Stimulated activated CD4-positive, alpha-beta T cell treated with anti-CD3 and anti-CD28 coated beads, Interleukin-4, amount 100 ng/mL, for 48 hours (primary cell): ENCODE results near the gene OTX2.

Source experiments
- DNase-seq, 2 donors: peaks; one replicate each; pipeline ENCODE4 v3.0.0-alpha.2; 2020; ENCODE audit warnings: low read depth in 2 of 2

The OTX2 gene

DNA sequence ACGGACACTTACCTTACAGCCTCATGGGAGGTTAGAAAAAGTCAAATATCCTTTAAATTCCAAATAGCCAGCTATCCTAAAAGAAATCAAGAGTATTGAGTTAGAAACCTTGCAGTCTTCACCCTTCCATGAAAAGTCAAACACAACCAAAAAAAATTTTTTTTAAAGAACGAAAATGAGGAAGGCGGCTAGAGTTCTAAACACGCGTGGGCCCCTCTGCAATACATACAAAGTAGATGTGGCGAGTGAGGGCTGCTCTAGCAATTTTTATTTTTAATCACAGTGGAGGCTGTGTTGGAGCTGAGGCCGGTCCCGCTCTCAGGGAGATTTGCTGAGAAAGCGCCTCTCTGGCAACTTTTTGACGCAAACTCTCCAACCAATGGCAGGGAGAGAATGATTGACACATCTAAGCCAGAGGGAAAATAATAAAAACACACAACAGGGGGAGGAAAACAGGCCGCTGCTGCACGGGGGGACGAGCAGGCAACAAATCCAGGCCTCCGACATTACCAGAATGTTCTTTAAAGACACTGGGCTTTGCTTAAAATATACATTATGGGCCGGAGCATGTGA lies at the start of gene OTX2:
TSS of gene OTX2 (minus strand) at position 333 of the 573 bp plus-strand sequence. CDS start 5,023 bp downstream, outside the sequence.
- no peak for DNase-seq

DNA sequence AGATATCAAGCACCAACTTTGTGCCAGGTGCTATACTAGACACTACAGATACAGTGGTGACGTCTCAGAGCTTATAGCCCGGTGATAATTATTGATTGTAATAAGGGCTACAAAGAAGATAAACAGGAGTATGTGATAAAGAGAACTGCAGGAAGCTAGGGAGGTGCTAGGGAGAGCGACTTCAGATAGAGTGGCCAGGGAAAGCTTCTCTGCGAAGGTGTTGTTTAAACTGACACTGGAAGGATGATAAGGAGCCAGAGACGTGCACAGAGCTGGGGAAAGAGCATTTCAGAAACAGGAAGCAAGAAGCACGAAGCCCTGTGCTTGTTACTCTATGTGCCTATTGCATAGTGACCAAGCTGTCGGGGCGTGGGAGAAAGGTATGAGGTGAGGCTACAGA lies 48.1 kb upstream of the OTX2 start:
- DNase-seq = no peak

DNA sequence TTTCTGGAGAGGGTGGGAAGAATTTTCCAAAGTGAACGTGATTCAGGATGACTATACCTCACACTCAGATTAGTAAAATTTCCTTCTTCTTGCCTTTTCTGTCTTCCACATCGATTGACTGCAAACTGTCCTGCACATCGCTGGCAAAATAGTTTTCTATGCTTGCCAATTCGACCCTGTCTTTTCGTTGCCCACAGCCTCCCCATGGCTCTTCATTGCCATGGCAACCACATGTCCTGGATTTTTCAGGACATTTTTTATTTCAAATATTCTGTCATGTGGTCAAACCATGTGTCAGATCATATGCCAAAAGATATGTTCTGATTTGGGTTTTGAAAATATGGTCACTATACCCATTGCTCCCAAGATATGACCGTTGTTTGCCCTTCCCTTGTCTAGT lies 46.9 kb upstream of the OTX2 start:
- DNase-seq = no peak

DNA sequence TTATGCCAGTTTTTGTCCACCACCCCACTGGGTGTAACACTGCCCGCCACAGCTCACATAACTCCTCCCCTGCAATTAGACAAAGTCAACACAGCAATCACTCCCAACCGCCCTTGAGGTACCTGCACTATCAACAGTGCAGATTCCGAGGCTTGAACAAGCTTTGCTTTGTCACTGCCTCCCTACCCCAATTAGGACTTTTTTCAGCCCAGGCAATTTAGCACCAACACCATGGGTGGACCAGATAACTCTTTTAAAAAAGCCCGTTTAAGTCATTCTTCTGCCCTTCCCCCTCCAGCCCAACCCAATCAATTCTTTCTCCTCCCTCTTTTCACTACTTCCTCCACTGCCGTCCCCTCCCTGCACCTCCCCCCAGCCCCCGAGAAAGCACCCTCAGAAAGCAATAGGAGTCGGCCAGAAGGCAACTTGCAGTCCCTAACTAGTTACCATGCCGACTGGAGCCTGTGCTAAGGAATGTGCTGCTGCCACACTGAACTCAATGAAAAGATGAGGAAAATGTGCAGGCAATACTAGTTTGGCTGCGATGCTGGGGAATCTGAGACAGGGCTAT lies 45.7 kb upstream of the OTX2 start:
- DNase-seq = no peak

DNA sequence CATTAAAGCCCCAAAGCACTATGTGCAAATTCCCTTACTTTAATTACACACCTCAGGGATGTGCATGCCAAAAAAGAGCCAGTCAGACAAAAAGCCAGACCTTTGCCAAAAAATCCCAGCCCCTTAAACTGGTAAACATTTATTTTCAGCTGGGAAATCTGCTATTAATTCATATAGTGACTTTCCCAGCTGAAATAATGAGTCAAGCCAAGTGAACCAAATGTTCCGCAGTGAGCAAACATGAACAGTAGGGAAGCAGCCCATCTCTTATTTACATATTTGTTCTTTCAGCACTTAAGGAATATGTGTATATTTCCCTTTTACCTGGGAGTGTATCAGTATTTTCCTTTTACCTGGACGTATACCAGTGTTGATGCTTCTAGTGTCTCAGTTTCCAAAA lies 44.0 kb upstream of the OTX2 start:
- DNase-seq = no peak

DNA sequence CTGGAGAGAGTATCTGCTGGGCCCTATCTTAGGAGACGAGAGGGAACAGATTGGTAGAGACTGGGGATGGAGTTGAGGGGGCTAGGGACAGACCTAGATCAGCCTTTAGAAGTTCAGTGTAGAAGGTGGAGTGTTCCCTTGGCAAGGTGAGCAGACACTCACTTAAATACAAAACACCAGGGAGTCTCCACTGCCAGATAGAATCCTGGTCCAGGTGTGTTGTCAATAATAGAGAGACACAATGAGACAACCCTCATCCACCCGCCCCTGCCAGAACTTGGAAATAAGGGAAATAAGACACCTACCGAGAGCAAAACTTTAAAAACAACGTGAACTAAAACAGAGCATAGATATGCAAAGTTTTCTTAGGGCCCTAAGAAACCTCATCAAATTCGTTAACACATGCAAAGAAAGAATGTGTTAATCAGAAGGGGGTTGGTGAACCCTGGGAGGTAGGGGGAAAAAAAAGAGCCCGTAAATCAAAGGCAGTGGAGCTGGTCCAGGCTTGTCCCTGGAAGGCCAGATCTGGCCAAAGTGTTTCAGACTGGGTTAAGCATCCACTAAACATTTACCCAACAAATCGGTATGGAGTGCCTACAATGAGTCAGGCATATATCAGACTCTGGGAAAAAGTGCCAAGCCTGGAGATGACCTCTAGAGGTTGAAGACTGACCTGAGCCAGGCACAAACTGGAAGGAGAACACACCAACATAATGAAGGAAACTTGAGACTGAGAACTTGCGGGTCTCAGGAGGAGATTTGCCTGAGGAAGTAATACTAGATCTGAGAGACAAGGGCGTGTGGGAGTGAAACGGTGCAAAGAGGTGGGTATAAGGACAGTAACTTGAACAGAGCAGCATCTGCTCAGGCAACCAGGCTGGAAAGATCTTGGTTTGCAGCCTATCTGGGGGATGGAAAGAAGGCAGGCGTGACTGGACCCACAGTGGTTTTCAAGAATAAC lies 37.0 kb upstream of the OTX2 start:
- DNase-seq = no peak

DNA sequence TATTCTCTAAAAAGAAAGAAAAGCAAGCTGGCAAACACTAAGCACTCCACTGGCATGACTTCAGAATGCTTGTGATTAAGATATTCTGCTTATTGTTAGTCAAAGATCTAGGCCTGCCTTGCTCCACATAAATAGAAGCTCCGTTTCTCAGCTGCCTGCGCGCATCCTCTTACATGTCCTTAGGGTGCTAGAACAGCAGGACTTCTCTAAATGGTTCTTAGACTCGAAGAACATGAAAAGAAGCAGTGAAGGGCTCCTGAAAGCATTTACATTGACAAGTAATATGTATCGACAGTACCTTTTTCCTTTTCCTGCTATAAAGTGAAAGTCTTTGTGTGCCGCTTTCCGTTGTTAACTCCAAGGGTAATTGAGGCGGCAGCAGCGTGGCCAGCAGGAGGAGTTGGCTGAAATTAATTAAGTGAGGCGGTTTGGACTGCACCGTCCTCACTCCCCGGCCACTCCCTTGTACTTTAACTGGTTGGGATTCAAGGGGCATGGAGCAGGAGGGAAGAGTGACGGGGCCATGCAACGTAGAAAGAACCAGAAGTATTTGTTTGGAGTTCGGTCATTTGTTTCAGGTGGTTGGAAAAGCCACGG lies 34.2 kb upstream of the OTX2 start:
- no peak for DNase-seq

DNA sequence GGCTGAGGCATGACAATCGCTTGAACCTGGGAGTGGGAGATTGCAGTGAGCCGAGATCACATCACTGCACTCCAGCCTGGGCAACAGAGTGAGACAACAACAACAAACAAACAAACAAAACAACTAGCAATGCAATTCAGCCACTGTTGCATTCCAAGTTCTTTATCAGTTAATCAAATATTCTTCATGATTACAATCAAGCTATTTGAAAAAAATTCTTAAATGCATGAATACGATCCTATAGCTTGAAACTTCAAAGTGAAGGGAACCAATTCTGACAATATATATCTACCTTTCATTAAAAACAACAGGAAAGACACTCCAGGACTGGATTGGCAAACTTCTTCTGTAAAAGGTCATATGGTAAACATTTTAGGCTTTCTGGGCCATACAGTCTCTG lies 31.3 kb upstream of the OTX2 start:
- DNase-seq = no peak

DNA sequence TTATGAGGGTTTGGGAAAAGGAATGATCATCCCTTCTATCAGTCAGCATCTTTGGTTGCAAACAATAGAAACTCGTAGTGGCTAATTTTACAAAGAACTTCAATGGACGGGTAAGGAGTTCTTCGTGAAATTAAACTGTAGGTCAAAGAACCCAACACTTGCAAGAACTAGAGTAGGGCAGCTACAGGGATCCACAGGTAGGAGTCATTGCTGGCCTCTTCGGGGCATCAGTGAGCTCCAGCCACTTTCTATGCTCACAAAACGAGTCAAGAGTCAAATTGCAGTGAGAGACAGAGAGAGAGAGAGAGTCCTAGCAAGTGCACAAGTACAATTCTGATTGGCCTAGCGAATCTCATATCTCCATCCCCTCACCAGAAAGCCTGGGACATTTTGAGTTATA lies 29.9 kb upstream of the OTX2 start:
- DNase-seq = no peak

DNA sequence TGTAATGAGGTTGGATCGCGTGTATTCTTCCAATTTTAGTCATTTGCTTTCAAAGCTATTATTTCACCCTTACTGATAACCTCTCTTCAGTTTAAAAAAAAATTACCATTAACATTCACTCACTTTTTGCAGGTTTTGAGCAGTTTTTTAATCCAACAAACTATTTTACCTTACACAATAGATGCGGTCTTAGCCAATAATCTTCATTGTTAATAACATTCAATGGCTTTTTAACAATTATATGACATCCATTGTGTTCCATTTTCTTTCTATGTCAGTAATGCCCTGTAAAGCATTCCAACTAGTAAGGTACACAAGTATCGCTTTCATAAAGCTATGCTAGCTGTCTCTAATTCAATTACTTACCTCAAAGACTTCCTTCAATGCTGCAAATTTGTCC lies 18.9 kb upstream of the OTX2 start:
- no peak for DNase-seq

DNA sequence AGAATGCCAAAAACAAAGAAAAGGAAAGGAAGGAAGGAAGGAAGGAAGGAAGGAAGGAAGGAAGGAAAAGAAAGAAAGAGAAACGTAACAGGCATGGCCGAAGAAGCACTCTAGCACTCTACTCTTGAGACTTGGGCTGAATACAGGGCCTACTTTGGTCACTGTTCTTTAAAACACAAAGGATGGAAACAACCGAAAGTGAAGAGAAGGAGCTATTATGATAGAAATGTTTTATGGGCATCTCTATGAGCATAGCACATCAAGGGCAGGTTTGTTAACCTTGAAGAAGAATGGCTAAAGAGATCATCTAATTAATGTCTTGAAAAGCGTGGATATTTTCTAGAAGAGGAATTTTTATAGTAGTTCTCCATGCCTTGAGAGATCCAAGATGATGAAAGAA lies 15.9 kb upstream of the OTX2 start:
- DNase-seq = no peak

DNA sequence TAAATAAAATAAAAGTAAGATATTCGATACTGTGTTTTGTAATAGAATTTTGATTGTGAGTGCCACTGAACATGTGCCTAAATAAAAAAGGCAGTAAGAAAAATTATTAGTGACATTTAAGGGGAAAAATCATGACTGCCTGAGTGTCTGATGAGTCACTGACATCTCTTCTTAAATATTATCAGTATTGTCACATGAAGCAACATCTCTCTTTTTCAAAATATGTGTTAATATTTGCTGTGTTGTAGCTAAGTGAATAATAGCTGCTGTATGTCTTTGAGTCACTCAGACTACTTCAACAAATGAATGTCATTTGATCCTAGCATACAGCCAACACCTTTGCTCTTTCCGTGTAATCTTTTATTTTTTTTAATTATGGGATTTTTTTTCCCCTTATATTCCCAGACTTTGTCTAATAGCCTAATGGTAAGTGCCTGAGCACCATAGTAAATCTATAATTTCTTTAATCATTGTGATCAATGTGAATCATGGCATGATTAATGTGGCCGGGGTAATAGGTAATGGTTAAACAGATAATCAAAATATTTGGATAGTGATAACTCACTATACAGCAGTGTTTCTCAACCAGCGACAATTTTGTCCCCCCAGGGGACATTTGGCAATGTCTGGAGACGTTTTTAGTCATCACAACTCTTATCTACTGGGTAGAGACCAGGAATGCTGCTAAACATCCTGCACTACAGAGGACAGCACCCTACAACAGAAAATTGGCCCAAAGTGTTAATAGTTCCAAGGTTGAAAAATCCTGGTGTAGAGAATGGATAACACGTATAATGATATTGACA lies 11.7 kb upstream of the OTX2 start:
- DNase-seq = no peak

DNA sequence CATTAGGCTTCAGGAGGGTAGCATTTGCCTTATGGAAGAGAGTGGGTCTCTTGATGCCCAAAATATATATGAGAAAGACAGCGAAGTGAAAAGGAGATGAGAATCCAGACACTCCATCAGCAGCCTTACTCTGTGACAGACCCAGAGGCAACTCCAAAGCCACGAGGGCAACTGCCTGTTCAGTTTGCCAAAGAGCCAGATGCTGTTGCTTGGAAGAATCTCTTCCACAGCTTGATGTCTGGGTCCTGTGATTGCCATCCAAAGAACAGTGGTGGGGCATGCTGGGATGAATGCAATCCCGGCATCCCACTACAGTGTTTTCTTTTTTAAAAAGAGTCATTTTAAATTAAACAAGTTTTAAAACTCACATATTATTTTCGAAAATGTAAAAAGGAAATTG lies 10.9 kb upstream of the OTX2 start:
- no peak for DNase-seq

DNA sequence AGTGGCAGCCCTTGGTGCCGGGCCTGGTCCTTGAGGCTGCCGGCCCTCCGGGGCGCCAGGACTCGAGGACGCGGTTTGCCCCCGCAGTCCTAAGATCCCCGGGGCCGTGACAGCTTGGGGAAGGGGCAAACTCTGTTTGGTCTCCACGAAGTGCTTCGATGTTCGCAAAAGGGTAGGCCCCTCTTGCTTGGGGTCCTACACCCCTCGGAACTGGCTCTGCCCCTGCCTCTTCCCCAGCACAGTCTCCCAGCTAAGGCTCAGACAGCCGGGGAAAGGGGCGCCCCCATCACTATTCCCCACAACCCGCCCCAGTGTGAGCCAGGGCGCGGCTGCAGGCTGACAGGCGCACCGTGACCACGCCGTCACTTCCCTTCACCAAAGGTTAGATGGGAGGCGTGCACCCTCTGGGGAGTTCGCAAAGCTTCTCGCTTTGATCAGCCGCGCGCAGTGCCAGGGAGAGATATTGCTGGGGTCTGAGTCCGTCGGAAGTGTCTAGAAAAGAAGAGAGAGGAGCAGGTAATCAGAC lies 7.2 kb upstream of the OTX2 start:
- no peak for DNase-seq

DNA sequence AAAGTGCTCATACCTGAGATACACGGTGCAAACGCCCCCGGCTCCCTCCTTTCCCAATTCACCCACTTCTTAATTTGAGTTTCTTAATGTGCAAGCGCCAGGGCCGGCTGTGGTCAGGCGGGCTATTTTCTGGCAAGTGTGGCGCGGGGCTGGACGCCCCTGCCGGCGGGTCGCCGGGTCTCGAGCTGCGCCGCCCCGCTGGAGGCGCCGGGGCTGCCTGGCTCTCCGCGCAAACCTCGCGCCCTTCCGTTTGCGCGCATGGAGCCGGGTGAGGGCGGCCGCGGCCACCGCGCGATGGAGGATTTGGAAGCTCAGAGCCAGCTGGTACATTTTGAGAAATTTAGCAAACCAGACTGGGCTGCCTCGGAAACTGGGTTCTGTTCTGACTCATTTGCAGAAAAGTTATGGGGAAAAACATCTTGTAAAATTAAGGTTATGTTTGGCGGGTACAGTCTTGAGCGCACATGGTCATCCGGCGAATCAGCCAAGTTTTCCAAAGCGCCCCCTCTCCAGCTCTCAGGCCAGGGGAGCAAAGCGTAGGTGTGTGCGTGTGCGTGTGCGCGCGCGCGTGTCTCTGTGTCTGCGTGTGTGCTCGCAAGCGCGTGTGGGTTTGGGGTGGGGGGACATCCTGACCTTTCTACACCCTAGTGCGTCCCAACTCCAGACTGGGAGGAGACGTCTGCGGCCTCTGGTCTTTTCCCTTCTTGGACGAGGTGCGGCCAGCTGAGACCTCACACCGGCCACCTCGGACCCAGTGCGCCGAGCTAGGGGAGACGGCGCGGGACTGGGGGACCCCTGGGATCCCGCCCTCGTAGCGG lies 6.5 kb upstream of the OTX2 start:
- DNase-seq = no peak

DNA sequence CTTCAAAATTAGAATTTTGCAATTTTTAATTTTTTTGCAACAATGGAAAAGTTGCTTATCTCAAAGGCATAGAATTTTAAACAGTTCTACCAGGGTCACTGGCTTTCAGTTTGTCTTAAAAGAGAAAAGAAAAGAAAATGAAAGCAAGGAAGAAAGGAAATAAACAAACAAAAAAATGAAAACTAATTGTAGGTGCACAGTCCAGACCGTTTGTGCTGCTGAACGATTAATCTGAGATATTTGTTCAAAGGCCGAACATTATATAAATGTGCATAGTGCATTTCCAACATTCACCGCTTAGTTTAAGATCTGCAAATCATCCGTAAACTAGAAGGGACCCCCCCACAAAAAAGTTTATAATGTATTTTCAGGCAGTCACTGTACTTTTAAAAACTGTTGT lies 5.5 kb upstream of the OTX2 start:
- no peak for DNase-seq

DNA sequence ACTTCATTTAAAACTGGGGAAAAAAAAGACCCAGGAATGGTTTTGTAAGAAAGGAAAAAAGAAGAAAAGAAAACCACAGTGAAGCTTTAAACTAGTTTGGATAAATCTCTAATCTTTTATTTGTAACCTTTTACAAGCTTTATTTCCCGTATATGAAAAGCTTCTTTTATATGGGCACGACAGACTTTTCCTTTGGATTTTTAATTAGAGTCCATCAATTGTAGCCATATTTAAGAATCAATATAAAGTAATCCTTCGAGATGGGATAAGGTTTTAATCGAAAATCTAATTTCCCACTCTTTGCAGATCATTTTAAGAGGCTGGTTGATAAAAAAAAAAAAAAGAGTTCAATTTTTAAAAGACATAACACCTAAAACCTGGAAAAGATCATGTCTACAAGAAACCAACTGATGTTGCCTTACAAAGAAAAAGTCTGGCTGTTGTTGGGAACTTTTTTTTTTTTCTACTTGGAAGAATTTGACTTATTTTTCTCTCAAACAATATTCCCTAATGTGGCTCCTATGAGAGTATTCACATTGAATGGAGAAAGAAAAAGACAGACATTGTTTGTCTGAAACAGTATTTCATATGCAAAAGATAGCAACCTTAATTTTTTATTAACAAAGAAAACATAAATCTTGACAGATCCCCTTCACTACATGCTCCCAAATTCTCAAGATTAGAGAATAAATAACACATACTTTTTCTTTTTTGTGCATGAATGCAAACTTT lies 4.9 kb upstream of the OTX2 start:
- no peak for DNase-seq

DNA sequence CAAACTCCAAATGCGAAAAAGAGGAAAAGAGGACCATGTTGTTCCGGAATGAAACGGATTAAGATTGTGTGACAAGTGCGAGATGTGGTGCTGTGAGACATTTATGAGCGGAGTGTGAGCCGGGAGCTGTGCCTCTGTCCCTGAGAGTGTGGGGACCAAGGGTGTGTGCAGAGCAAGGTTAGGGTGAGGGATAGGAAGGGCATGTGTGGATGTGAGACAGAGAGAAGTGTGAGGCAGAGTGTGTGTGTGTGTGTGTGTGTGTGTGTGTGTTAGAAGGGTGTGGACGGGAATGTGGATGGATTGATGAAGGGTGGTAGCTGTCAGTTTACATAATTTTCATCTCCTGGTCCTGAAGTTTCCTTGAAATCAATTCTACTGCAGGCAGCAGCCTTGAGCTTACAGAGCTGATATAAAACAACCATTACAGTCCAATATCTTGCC lies 4.3 kb upstream of the OTX2 start:
- DNase-seq = no peak

DNA sequence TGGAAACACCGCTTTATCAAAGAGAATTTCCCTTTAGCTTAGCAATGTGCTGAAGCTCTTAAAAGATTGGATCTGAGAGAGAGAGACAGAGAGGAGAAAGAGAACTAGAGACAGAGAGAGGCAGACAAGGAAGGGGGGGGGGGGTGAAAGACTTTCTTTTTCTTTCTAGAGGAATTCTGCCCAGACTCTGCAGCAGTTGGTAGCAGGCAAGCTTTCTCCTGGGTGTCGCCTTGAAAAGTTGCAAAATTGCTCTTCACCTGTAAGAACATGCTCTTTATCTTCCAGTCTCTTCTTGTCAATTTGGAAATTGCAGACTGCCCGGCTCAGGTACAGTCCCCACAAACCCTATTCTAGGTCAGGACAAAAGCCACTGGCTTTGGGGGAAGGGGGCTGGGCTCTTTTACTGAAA lies 2.9 kb upstream of the OTX2 start:
- no peak for DNase-seq
